Activated CD8-positive, alpha-beta memory T cell treated with anti-CD3 and anti-CD28 coated beads, Interleukin-2, amount 50 U/mL, for 1 hour (primary cell): ENCODE data around the gene TMEM256.
A peak's percentile ranks its signal among the peaks of the same experiment; 100 is the strongest.

Experiments used
- DNase-seq: peaks from one replicate; pipeline ENCODE4 v3.0.0-alpha.2; 2020; ENCODE audit errors: extremely low read depth

The TMEM256 gene

GRCh38 chr17:7403977-7404736, at the start of gene TMEM256:
Gene TMEM256 (minus strand): TSS chr17:7404097. CDS start chr17:7404084, 13 bp downstream.
- peak; percentile 90 for DNase-seq

- no peak for DNase-seq
Observed at GRCh38 chr17:7448461-7448860, 44.6 kb upstream of the TMEM256 start.

- no peak for DNase-seq
Observed at GRCh38 chr17:7445619-7445968, 41.7 kb upstream of the TMEM256 start.

GRCh38 chr17:7444682-7445618, 41.1 kb upstream of the TMEM256 start, which contains the start of gene CHRNB1:
Gene CHRNB1 (plus strand): TSS chr17:7445061. CDS start chr17:7445128, 67 bp downstream.
- no peak for DNase-seq

- no peak for DNase-seq
Observed at GRCh38 chr17:7443499-7444485, 39.9 kb upstream of the TMEM256 start.

GRCh38 chr17:7442142-7442541, 38.2 kb upstream of the TMEM256 start:
- DNase-seq, result no peak

GRCh38 chr17:7441266-7441665, 37.4 kb upstream of the TMEM256 start:
- DNase-seq, result no peak

GRCh38 chr17:7440834-7441195, 36.9 kb upstream of the TMEM256 start:
- no peak for DNase-seq

GRCh38 chr17:7440113-7440833, 36.4 kb upstream of the TMEM256 start:
- no peak for DNase-seq

- DNase-seq, result no peak
Observed at GRCh38 chr17:7439462-7440112, 35.7 kb upstream of the TMEM256 start, which contains the start of gene FGF11. Gene FGF11 (plus strand): TSS chr17:7439512. CDS start chr17:7439621, 109 bp downstream.

GRCh38 chr17:7438656-7439460, 35.0 kb upstream of the TMEM256 start:
- DNase-seq, result no peak

GRCh38 chr17:7437950-7438614, 34.2 kb upstream of the TMEM256 start:
- DNase-seq, result no peak

- no peak for DNase-seq
Observed at GRCh38 chr17:7437369-7437863, 33.5 kb upstream of the TMEM256 start.

GRCh38 chr17:7436556-7437368, 32.9 kb upstream of the TMEM256 start:
- peak; percentile 58 for DNase-seq

GRCh38 chr17:7435676-7436555, 32.0 kb upstream of the TMEM256 start:
- DNase-seq, result no peak

- no peak for DNase-seq
Observed at GRCh38 chr17:7432296-7432695, 28.4 kb upstream of the TMEM256 start.

GRCh38 chr17:7431231-7431630, 27.3 kb upstream of the TMEM256 start:
- no peak for DNase-seq
